GM21526 (cell line): ENCODE measurements around the gene ELAVL4.

Experiments
- ATAC-seq: cut with Tn5 transposase; IDR thresholded peaks from one replicate; pipeline ENCODE4 v1.9.1; 2021; ENCODE audit warnings: moderate library complexity; ENCODE audit not compliant: unreplicated experiment, low FRiP score

The ELAVL4 gene

DNA sequence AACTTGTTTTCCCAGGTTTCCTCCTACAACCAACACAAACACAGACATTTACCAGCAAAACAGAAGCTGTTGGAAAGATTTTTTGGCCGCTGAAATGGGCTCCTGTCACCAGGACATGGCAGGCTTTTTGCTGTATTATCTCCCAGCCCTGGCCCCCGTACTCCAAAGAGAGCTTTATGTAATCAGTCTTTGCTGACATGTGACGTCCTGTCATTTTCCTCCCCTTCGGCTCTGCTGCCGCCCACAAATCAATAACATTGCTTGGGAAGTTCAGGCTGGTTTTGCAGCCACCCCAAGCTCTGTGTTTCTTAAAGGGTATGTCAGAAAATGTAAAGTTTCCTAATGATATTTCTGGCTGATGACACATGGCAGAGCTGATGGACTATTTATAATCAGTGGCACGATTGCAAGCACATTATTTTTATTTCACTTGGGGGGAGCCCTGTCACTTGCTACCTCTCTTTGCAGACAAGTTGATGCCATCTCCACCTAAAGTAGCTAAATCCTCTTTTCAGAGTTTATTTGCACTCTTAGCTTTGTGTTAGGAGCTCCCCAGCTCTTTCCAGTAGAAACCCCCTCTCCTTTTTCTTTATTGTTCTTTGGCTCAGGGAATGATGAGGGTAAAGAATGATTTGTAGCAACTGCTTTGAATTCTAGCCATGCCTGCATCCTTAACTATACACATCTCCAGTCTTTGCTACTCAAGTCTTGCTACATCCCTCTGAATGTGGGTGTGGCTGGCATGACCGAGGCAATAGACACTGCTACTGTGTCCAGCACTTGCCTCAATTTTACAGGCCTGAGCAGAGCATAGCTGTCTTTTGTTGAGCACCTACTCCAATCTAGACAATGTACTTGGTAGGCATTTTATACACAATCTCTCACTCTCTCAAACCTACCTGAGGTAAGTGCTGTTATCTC is 67.3 kb downstream of the ELAVL4 start:
- ATAC-seq, result no peak

DNA sequence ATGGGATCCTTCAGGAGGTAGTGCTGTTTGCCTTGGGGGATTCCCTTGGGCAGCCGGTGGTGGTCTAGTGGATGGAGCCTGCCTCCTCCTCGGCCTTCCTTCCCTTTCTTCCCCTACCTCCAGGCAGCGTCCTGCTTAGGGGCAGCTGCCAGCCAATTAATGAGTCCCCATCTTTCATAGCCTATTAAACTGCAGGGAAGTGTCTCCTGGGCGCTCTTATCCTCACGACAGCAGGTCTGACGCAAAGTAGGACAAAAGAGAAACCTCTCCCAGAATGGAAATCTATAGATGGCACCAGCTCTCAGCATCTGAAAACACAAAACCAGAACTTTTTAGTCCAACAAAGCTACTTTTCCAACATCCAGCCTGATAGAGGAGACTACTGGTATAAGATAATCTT is 69.3 kb downstream of the ELAVL4 start:
- no peak for ATAC-seq

DNA sequence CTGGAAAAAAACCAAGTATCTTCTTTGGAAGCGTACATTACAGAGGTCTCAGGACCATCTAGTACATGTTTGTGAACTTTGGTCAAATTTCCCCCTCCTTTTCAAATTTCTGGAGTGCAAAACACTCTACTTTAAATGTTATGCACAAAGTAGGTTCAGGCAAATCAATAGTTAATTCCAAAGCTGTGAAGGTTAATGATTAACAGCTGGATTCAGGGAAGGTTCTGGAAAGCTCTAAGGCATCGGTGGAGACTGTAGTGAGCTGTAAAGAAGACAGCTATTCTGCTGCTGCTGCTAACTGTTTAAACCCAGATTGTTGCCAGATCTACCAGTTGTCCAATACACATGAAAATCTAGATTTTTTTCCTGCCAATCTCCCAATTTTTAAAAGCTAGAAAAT is 70.9 kb downstream of the ELAVL4 start:
- ATAC-seq, result no peak

GRCh38 chr1:50180367-50180766 is 71.6 kb downstream of the ELAVL4 start:
- ATAC-seq, result no peak

DNA sequence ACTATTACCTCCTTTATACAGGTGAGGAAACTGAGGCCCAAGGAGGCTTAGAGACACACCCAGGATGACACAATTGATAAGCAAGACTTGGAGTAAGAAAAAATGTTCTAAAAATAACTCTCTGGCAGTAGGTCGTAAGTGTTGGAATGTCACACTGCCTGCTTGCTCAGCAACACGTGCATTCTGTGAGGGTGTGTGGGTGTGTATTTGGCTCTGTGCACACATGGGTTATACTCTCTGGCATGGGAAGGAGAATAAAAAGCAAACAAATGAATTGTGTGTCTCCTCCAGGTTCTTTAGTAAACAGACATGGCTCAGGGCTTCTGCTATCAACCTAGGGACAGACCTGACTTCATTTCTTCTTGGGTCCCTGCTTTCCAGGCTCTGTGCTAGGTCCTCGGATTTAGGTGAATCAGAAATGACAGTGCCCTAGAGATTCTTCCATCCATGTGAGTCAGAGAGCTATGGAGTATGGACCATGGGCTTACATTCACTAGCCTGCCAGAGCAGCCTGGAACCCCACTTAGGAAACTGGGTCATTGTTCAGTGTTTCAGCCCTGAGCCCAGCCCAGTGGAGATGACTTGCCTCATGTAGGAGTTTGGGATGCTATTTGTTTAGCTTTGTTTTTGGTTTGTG is 72.4 kb downstream of the ELAVL4 start:
- no peak for ATAC-seq

- no peak for ATAC-seq
Observed at GRCh38 chr1:50183378-50184133, 74.8 kb downstream of the ELAVL4 start.

- ATAC-seq, result no peak
Observed at GRCh38 chr1:50189369-50189768, 80.6 kb downstream of the ELAVL4 start.

DNA sequence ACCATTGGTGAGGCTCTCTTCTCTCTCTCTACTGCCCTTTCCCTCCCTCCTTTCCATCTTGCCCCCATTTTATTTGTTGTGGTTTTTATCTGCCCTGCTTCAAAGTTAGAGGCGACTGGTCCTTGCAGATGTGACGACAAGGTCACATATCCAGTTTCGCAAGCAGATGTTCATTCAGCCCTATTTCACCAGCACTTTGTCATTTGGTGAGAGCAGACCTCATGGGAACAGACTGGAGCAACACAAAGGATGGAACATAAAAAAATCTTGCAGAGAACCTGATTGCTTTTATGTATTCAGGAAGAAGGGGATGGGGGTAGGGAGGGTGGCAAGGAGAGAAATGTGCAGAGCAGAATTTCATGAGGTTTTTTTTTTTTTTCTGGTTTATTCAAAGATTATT is 84.3 kb downstream of the ELAVL4 start:
- ATAC-seq, result no peak

- no peak for ATAC-seq
Observed at GRCh38 chr1:50195205-50195604, 86.5 kb downstream of the ELAVL4 start.

- ATAC-seq, result no peak
Observed at GRCh38 chr1:50196081-50196480, 87.4 kb downstream of the ELAVL4 start.

DNA sequence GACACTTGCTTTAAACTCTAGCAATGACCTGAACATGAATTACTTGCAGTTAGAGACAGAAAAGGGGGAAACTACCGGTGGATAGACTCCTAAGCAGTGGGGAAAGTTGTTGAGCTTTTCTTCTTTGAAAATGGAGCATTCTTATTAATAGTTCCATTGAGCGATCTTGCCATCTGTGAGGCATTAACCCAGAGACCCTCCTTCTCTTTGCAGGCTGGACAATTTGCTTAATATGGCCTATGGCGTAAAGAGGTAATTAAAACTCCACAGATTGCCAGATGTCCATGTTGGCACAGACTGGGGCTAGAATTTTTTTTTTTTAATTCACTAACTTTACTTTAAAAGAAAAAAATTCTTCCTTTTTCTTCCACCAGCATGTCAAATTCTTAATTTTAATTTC is 88.5 kb downstream of the ELAVL4 start:
- ATAC-seq, result no peak

- no peak for ATAC-seq
Observed at GRCh38 chr1:50208315-50208714, 99.6 kb downstream of the ELAVL4 start.

- no peak for ATAC-seq
Observed at GRCh38 chr1:50208756-50209155, 100.0 kb downstream of the ELAVL4 start.

- ATAC-seq, result no peak
Observed at GRCh38 chr1:50209749-50210148, 101.0 kb downstream of the ELAVL4 start.

GRCh38 chr1:50213505-50213904 is 104.8 kb downstream of the ELAVL4 start:
- no peak for ATAC-seq

DNA sequence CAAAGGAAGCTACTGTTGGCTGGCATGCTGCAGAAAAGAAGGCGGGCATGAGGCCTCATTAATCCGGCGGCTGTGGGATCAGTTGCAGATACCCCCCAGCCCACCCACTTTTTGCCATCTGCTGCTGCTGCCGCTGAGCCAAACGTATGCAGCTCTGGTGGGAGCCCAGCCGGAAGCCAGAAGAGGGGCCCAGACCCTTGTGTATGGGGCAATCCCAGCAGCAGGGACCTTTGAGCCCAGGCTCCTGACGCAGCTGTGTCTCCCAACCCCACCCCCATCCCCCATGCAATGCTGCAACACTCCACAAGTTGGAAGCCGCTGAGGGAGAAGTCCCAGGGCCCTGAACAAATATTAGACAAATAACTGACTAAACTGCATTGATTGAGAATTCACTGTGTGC is 106.0 kb downstream of the ELAVL4 start:
- no peak for ATAC-seq

- ATAC-seq, result no peak
Observed at GRCh38 chr1:50218344-50219120, 109.8 kb downstream of the ELAVL4 start.

- no peak for ATAC-seq
Observed at GRCh38 chr1:50228871-50229384, 120.2 kb downstream of the ELAVL4 start.

DNA sequence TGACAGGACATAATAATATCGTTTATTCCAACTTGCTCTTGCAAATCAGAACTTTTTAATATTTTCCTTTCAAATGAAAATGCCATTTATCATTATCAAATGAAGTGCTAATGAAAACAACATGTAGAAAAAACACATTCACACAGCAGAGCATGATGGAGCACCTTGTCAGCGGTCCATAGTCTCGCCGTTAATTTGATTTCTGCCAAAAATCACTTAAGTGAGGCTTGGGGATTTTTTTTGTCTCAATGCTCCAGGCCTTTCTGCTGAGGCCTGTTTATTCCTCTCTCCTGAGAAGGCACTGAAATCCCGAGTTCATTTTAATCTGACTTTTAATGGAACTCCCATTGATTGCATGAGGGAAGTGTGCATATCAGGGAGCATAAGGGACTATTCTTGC is 122.5 kb downstream of the ELAVL4 start:
- no peak for ATAC-seq

- ATAC-seq, result no peak
Observed at GRCh38 chr1:50232336-50232735, 123.6 kb downstream of the ELAVL4 start.
